Central memory CD8-positive, alpha-beta T cell (primary cell): ENCODE measurements around the gene MLLT10.
A peak's percentile ranks its signal among the peaks of the same experiment; 100 is the strongest.

Experiments
- ATAC-seq: fragments of 150-1000 bp; cut with Tn5 transposase; replicated peaks from 2 replicates; pipeline ENCODE4 v1.10.0; 2022; ENCODE audit warnings: mild to moderate bottlenecking, moderate FRiP score, moderate number of reproducible peaks; ENCODE audit not compliant: poor library complexity, severe bottlenecking; ENCODE audit errors: extremely low read depth
- DNase-seq, 2 donors: peaks; one replicate each; pipeline ENCODE4 v3.0.0; 2021; ENCODE audit warnings: low spot score in 2 of 2
- H3K27ac Mint-ChIP-seq: one replicate; pipeline ENCODE4 v1.8.0; 2022; ENCODE audit warnings: low read depth, mild to moderate bottlenecking, moderate library complexity, mixed read lengths
- H3K27me3 Mint-ChIP-seq: one replicate; pipeline ENCODE4 v1.8.0; 2022; ENCODE audit warnings: mixed read lengths
- H3K36me3 Mint-ChIP-seq: one replicate; pipeline ENCODE4 v1.8.0; 2022; ENCODE audit warnings: mild to moderate bottlenecking, moderate library complexity, mixed read lengths; ENCODE audit not compliant: insufficient read depth
- H3K4me1 Mint-ChIP-seq: one replicate; pipeline ENCODE4 v1.8.0; 2022; ENCODE audit warnings: mixed read lengths
- H3K4me3 Mint-ChIP-seq: one replicate; pipeline ENCODE4 v1.8.0; 2022; ENCODE audit warnings: mild to moderate bottlenecking, moderate library complexity, mixed read lengths
- H3K9me3 Mint-ChIP-seq: one replicate; pipeline ENCODE4 v1.8.0; 2022; ENCODE audit warnings: mixed read lengths

Gene MLLT10

GRCh38 chr10:21634599-21635365 is 100.8 kb downstream of the MLLT10 start:
- peak overlapping the region; percentile 2 for H3K27ac Mint-ChIP-seq
- no peak for ATAC-seq
- peaks cover 17% of the 10 kb centered on the region for H3K36me3 Mint-ChIP-seq
- H3K4me3 Mint-ChIP-seq = no peak overlapping the region
- H3K4me1 Mint-ChIP-seq = peaks cover 42% of the 10 kb centered on the region
- no peaks in the 10 kb centered on the region for H3K27me3 Mint-ChIP-seq
- no peak for DNase-seq
- no peaks in the 10 kb centered on the region for H3K9me3 Mint-ChIP-seq

- no peak overlapping the region for H3K4me3 Mint-ChIP-seq
- peaks cover 33% of the 10 kb centered on the region for H3K4me1 Mint-ChIP-seq
- ATAC-seq (no peak), DNase-seq (no peak)
- no peaks in the 10 kb centered on the region for H3K9me3 Mint-ChIP-seq
- no peaks in the 10 kb centered on the region for H3K27me3 Mint-ChIP-seq
- H3K36me3 Mint-ChIP-seq = peaks cover 10% of the 10 kb centered on the region
- no peak overlapping the region for H3K27ac Mint-ChIP-seq
Measured at GRCh38 chr10:21637795-21638194, 103.8 kb downstream of the MLLT10 start.

- Mint-ChIP-seq H3K4me1 (peaks cover 40% of the 10 kb centered on the region), H3K27ac (peak overlapping the region; percentile 54), H3K4me3 (no peak overlapping the region), H3K36me3 (peaks cover 9% of the 10 kb centered on the region), H3K27me3 (no peaks in the 10 kb centered on the region), H3K9me3 (no peaks in the 10 kb centered on the region)
- DNase-seq = no peak
- ATAC-seq = no peak
Measured at GRCh38 chr10:21638681-21639080, 104.6 kb downstream of the MLLT10 start.

- no peak for DNase-seq
- H3K36me3 Mint-ChIP-seq = peaks cover 14% of the 10 kb centered on the region
- no peak for ATAC-seq
- H3K9me3 Mint-ChIP-seq = no peaks in the 10 kb centered on the region
- H3K4me3 Mint-ChIP-seq = no peak overlapping the region
- peak overlapping the region; percentile 82 for H3K27ac Mint-ChIP-seq
- H3K27me3 Mint-ChIP-seq = no peaks in the 10 kb centered on the region
- H3K4me1 Mint-ChIP-seq = peaks cover 46% of the 10 kb centered on the region
Measured at GRCh38 chr10:21648040-21648439, 114.0 kb downstream of the MLLT10 start.

- Mint-ChIP-seq H3K27ac (peak overlapping the region; percentile 59), H3K27me3 (no peaks in the 10 kb centered on the region), H3K9me3 (no peaks in the 10 kb centered on the region), H3K4me3 (no peak overlapping the region), H3K36me3 (peaks cover 12% of the 10 kb centered on the region), H3K4me1 (peaks cover 34% of the 10 kb centered on the region)
- DNase-seq (no peak), ATAC-seq (peak; percentile 72)
Measured at GRCh38 chr10:21649454-21649872, 115.4 kb downstream of the MLLT10 start.

GRCh38 chr10:21650353-21650752 is 116.3 kb downstream of the MLLT10 start:
- DNase-seq (no peak), ATAC-seq (no peak)
- Mint-ChIP-seq H3K27ac (no peak overlapping the region), H3K4me1 (peaks cover 26% of the 10 kb centered on the region), H3K27me3 (no peaks in the 10 kb centered on the region), H3K9me3 (no peaks in the 10 kb centered on the region), H3K36me3 (peaks cover 10% of the 10 kb centered on the region), H3K4me3 (no peak overlapping the region)

- H3K27me3 Mint-ChIP-seq = no peaks in the 10 kb centered on the region
- DNase-seq (no peak), ATAC-seq (no peak)
- H3K4me1 Mint-ChIP-seq = peaks cover 6% of the 10 kb centered on the region
- H3K27ac Mint-ChIP-seq = no peak overlapping the region
- H3K9me3 Mint-ChIP-seq = no peaks in the 10 kb centered on the region
- H3K36me3 Mint-ChIP-seq = peaks cover 7% of the 10 kb centered on the region
- H3K4me3 Mint-ChIP-seq = no peak overlapping the region
Measured at GRCh38 chr10:21655236-21655635, 121.2 kb downstream of the MLLT10 start.

GRCh38 chr10:21655687-21656086 is 121.7 kb downstream of the MLLT10 start:
- DNase-seq (no peak), ATAC-seq (no peak)
- Mint-ChIP-seq H3K36me3 (peaks cover 7% of the 10 kb centered on the region), H3K27ac (no peak overlapping the region), H3K27me3 (no peaks in the 10 kb centered on the region), H3K9me3 (no peaks in the 10 kb centered on the region), H3K4me3 (no peak overlapping the region), H3K4me1 (peaks cover 6% of the 10 kb centered on the region)

- no peak overlapping the region for H3K4me3 Mint-ChIP-seq
- H3K9me3 Mint-ChIP-seq = no peaks in the 10 kb centered on the region
- DNase-seq = no peak
- peaks cover 2% of the 10 kb centered on the region for H3K36me3 Mint-ChIP-seq
- peak overlapping the region; percentile 22 for H3K27ac Mint-ChIP-seq
- peaks cover 31% of the 10 kb centered on the region for H3K4me1 Mint-ChIP-seq
- ATAC-seq = no peak
- H3K27me3 Mint-ChIP-seq = no peaks in the 10 kb centered on the region
Measured at GRCh38 chr10:21661087-21661486, 127.1 kb downstream of the MLLT10 start.

- Mint-ChIP-seq H3K4me3 (no peak overlapping the region), H3K27ac (no peak overlapping the region), H3K27me3 (no peaks in the 10 kb centered on the region), H3K9me3 (no peaks in the 10 kb centered on the region), H3K4me1 (peaks cover 34% of the 10 kb centered on the region), H3K36me3 (peaks cover 5% of the 10 kb centered on the region)
- ATAC-seq = no peak
- DNase-seq = no peak
Measured at GRCh38 chr10:21661935-21662334, 127.9 kb downstream of the MLLT10 start.

- no peak for ATAC-seq
- H3K4me3 Mint-ChIP-seq = no peak overlapping the region
Measured at GRCh38 chr10:21662635-21663034, 128.6 kb downstream of the MLLT10 start.

GRCh38 chr10:21668831-21669230 is 134.8 kb downstream of the MLLT10 start:
- Mint-ChIP-seq H3K36me3 (peaks cover 14% of the 10 kb centered on the region), H3K27ac (no peak overlapping the region), H3K4me1 (peaks cover 31% of the 10 kb centered on the region), H3K27me3 (no peaks in the 10 kb centered on the region), H3K4me3 (no peak overlapping the region), H3K9me3 (no peaks in the 10 kb centered on the region)
- DNase-seq (no peak), ATAC-seq (no peak)

More at GRCh38 chr10:21662635-21663034, 128.6 kb downstream of the MLLT10 start:
- H3K4me1 Mint-ChIP-seq = peaks cover 41% of the 10 kb centered on the region
- H3K27ac Mint-ChIP-seq = no peak overlapping the region
- no peak for DNase-seq
- H3K36me3 Mint-ChIP-seq = peaks cover 7% of the 10 kb centered on the region
- H3K27me3 Mint-ChIP-seq = no peaks in the 10 kb centered on the region
- no peaks in the 10 kb centered on the region for H3K9me3 Mint-ChIP-seq

- no peaks in the 10 kb centered on the region for H3K9me3 Mint-ChIP-seq
- no peak overlapping the region for H3K27ac Mint-ChIP-seq
- H3K4me3 Mint-ChIP-seq = no peak overlapping the region
- DNase-seq (no peak), ATAC-seq (no peak)
- H3K36me3 Mint-ChIP-seq = peaks cover 14% of the 10 kb centered on the region
- H3K27me3 Mint-ChIP-seq = no peaks in the 10 kb centered on the region
- H3K4me1 Mint-ChIP-seq = peaks cover 37% of the 10 kb centered on the region
Measured at GRCh38 chr10:21670391-21670790, 136.4 kb downstream of the MLLT10 start.
